Measurements from ENCODE around the gene GIGYF1. TPM values are rescaled to one million over a fixed set of nuclear protein-coding genes. Genes with fewer than 3 reads are reported as not detected.

Gene GIGYF1
- total RNA-seq, 4 donors from 2014 or later, result 8.0 to 24.2 (median 13.8) TPM

- TF ChIP-seq CTCF (IDR thresholded peaks at IDR 0.05), result no peak
- no peak for TF ChIP-seq POLR2A (IDR thresholded peaks at IDR 0.05)
- Histone ChIP-seq H3K36me3 (no peaks in the 10 kb centered on the region), H3K4me3 (no peak overlapping the region), H3K9me3 (peaks cover 0 to 6% (median 0%) of the 10 kb centered on the region in 3 donors), H3K27me3 (peaks cover 0 to 77% (median 19%) of the 10 kb centered on the region in 4 donors), H3K27ac (no peak overlapping the region), H3K4me1 (peaks cover 0 to 14% (median 8%) of the 10 kb centered on the region in 3 donors)
- intact Hi-C loops (cut with DNase I), result no loop called here
- DNase-seq, result no peak
- WGBS, 2 donors, result 51 to 69% methylated on average over 16 to 19 of the region's 25 CpGs
These were observed 38.9 kb downstream of the GIGYF1 start for GRCh38 chr7:100654908-100655831.

DNA sequence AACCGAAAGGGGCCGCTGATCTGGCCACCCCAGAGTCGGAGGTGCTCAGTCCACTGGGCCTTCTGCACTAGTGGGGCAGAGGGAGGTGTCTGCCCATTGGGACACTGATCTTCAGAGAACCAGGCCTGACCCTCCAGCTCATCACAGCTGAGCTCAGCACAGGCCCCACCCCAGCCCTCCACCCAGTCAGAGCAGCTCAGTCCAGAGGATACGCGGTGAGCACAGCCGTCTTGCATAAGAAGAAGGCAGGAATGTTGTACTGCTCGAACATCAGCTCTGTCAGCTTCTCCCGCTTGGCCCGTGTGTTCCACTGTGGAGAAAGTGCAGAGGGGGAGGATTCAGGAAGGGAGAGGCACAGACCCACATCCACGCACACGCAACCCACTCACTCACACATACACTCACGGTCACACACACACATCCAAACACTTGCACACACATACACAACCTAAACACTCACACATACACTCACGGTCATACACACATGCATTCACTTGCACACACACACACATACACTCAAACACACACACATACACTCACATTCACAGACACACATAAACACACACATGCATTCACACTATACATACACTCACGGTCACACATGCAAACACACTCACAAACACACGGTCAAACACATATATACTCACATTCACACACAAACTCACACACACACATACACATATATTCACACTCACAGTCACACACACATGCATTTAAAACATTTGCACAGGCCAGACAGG lies 44.1 kb downstream of the GIGYF1 start:
- no peaks in the 10 kb centered on the region for H3K36me3 ChIP-seq
- H3K4me1 ChIP-seq, result no peaks in the 10 kb centered on the region
- H3K27ac ChIP-seq, result no peak overlapping the region
- intact Hi-C loops (cut with DNase I), result no loop called here
- H3K27me3 ChIP-seq, result peaks cover 0 to 81% (median 3%) of the 10 kb centered on the region in 4 donors
- DNase-seq, result no peak
- no peak overlapping the region for H3K4me3 ChIP-seq
- WGBS, 2 donors, result 63 to 83% methylated on average over 6 to 12 of the region's 15 CpGs
- TF ChIP-seq CTCF (IDR thresholded peaks at IDR 0.05) (no peak), POLR2A (IDR thresholded peaks at IDR 0.05) (no peak)
- no peaks in the 10 kb centered on the region for H3K9me3 ChIP-seq

DNA sequence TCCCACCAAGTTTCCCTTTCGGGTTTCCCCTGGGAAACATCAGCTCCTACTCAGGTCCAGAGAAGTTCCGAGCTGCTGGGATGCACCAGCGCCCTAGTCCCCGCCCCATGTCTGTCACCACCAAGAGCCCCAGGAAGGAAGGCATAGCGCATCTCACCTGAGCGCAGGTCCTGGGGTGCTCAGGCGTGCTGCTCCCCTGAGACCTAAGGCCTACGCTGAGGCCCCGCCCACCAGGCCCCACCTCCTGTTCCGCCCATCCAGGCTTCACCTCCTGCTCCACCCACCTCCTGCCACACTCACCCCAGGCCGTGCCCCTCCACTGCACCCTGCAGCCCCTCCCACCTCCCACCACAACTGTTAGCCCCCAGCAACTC lies 51.5 kb downstream of the GIGYF1 start:
- Histone ChIP-seq H3K9me3 (no peaks in the 10 kb centered on the region), H3K27me3 (peaks cover 0 to 58% (median 0%) of the 10 kb centered on the region in 4 donors), H3K4me1 (peaks cover 0 to 13% (median 0%) of the 10 kb centered on the region in 3 donors), H3K36me3 (no peaks in the 10 kb centered on the region), H3K27ac (no peak overlapping the region), H3K4me3 (no peak overlapping the region)
- DNase-seq, result no peak
- 34% methylated on average over 4 of the region's 11 CpGs; no CpG with 5 or more reads in 1 of the 2 donors for WGBS, 2 donors
- TF ChIP-seq CTCF (IDR thresholded peaks at IDR 0.05) (no peak), POLR2A (IDR thresholded peaks at IDR 0.05) (no peak)
- intact Hi-C loops (cut with DNase I), result no loop called here

DNA sequence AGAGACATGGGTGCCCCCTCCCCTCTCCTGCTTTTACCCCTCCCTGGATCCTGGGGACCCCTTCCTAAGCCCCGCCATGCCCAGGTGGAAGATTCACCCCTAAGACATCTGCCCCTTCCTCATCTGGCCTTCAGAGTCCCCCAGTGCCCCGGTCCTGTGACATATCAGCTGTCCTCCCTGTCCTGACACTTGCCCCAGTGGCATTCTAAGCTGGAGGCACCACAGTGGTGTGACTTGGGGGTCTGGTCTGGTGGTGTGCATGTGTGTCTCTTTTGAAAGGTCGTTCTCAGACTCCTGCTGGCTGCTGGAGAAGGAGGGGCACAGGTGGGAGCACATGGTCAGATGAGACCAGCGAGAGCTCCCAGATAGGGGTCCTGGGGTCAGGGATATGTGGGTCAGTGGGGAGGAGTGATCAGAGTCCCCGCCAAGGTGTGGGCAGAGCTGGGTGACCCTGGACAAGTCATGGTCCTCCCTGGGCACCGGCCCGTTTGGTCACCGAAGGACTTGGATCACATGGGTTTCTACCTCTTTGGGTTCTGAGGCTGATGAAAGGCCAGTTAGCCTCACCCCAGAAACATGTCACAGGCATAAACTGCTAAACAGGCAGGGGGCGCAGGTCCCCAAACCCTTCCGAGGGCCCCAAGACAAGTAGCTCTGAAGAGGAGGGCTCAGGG lies 52.1 kb downstream of the GIGYF1 start:
- no peaks in the 10 kb centered on the region for H3K9me3 ChIP-seq
- no peak for DNase-seq
- WGBS, 2 donors, result 78 to 82% methylated on average over 2 to 3 of the region's 10 CpGs
- H3K4me1 ChIP-seq, result peaks cover 0 to 13% (median 0%) of the 10 kb centered on the region in 3 donors
- no peak overlapping the region for H3K4me3 ChIP-seq
- H3K36me3 ChIP-seq, result no peaks in the 10 kb centered on the region
- intact Hi-C loops (cut with DNase I), result no loop called here
- H3K27ac ChIP-seq, result no peak overlapping the region
- H3K27me3 ChIP-seq, result peaks cover 0 to 53% (median 0%) of the 10 kb centered on the region in 4 donors
- TF ChIP-seq POLR2A (IDR thresholded peaks at IDR 0.05) (no peak), CTCF (IDR thresholded peaks at IDR 0.05) (no peak)

All from esophagus squamous epithelium (tissue), 5 donors.